Adrenal gland (tissue), 12 donors: ENCODE measurements around the gene ATP6V0B. TPM values are rescaled to one million over a fixed set of nuclear protein-coding genes. Genes with fewer than 3 reads are reported as not detected.

ENCODE experiments used
- DNase-seq, 7 donors: peaks; one replicate each; pipeline ENCODE4 v3.0.0-alpha.2; 2019 to 2020
- H3K27ac ChIP-seq, 5 donors: fragments of 200-600 bp; sonication (generic) in 4 of 5; 1 replicate in 3 of 5; 2 replicates in 2 of 5; pipeline versions ENCODE4 v1.5.1 to v1.8.0; 2016 to 2020; ENCODE audit warnings: mild to moderate bottlenecking in 1 of 5
- H3K27me3 ChIP-seq: fragments of 200-600 bp; 2 replicates; pipeline ENCODE4 v1.8.0; 2021
- H3K36me3 ChIP-seq, 2 donors: fragments of 200-600 bp; replicated peaks in 1 of 2; 1 replicate in 1 of 2; 2 replicates in 1 of 2; pipeline versions ENCODE4 v1.5.1 to v1.8.0; 2018 to 2022
- H3K4me1 ChIP-seq, 2 donors: fragments of 200-600 bp; replicated peaks in 1 of 2; 1 replicate in 1 of 2; 2 replicates in 1 of 2; pipeline versions ENCODE4 v1.5.1 to v1.8.0; 2018 to 2021
- H3K4me3 ChIP-seq, 4 donors: fragments of 200-600 bp; sonication (generic) in 3 of 4; one replicate each; pipeline ENCODE4 v1.5.1; 2016 to 2018
- H3K9me3 ChIP-seq, 3 donors: fragments of 200-600 bp; sonication (generic) in 1 of 3; replicated peaks in 1 of 3; 1 replicate in 2 of 3; 2 replicates in 1 of 3; pipeline versions ENCODE4 v1.5.1 to v1.8.0; 2016 to 2021
- POLR2A ChIP-seq, 2 donors: fragments of 450-650 bp; IDR thresholded peaks; one replicate each; pipeline ENCODE4 v1.6.1; 2017; ENCODE audit warnings: antibody characterized with exemption in 2 of 2, mild to moderate bottlenecking in 2 of 2, moderate library complexity in 1 of 2
- WGBS, 4 donors: extraction: QIAGEN DNeasy Blood & Tissue Kit in 2 of 4; methylation state at CpG; one replicate each; pipeline versions ENCODE4 v1.1.5 to v1.1.7; 2013 to 2017; 5-methylcytosine and 5-hydroxymethylcytosine counted together
- intact Hi-C, 2 donors: fragments of 100-400 bp; cut with DNase I; formaldehyde crosslinking; loops; one replicate each; pipeline versions ENCODE4 v1.14.1 to v1.15.0; 2022 to 2023
- polyA plus RNA-seq, 3 donors: library from polyadenylated mRNA; stranded (reverse); fragments of 200-250 nt in 2 of 3; fragments of 350-450 nt in 1 of 3; fragmentation: Illumina TruSeq in 1 of 3; extraction: RNeasy Lipid Tissue Mini Kit (QIAGEN cat#74804) in 1 of 3; gene quantifications; one replicate each; pipeline ENCODE4 v1.2.3, GENCODE V29; 2013 to 2014
- total RNA-seq, 9 donors: library from RNA; depleted of rRNA in 4 of 9; stranded (reverse); fragments of >200 nt in 4 of 9; fragments of 120-200 nt in 1 of 9; fragmentation: NEBNext Ultra II Directional in 1 of 9; extraction: Animal tissue kit (Norgen Biotek cat#: 25700) in 1 of 9; gene quantifications; one replicate each; pipeline versions ENCODE4 v1.1.0 to v1.2.4, GENCODE V29; 2013 to 2023
- TF ChIP-seq, protein P1 (sequence below), 6 experiments: fragments of 450-650 bp in 4 of 6; fragments of 200-600 bp in 2 of 6; sonication (generic) in 1 of 6; IDR thresholded peaks; 1 replicate in 5 of 6; 2 replicates in 1 of 6; pipeline versions ENCODE4 v1.5.1 to v1.8.0; 2016 to 2021; ENCODE audit warnings: antibody characterized with exemption in 6 of 6, mild to moderate bottlenecking in 2 of 6, moderate library complexity in 1 of 6
- donor health status: healthy with polysubstance abuse.
- donor health status: Bipolar disorder and iron deficiency.
- donor health status: DM: yes; HTN: yes; CAD: no.
- donor health status: DM: no; HTN: no; CAD: no.
- donor health status: DM: no; HTN: no; CAD: no.
- donor health status: DM: yes; HTN: yes; CAD: no.

The ATP6V0B gene
- total and polyA plus RNA-seq, 12 donors: 141 to 432 (median 216) TPM

DNA sequence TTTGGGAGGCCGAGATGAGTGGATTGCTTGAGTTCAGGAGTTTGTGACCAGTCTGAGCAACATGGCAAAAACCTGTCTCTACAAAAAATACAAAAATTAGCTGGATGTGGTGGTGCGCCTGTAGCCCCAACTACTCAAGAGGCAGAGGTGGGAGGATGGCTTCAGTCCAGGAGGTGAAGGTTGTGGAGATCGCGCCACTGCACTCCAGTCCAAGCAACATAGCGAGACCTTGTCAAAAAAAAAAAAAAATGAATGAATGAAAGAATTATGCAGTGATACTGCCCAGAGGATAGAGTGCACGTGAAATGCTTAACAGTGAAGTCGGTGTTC, 5.4 kb upstream of the ATP6V0B start:
- H3K9me3 ChIP-seq: no peaks in the 10 kb centered on the region
- 40 to 53% (median 45%) methylated on average over 7 of the region's 7 CpGs for WGBS, 4 donors
- H3K27ac ChIP-seq: no peak overlapping the region
- peaks cover 10 to 18% of the 10 kb centered on the region in 2 donors for H3K4me1 ChIP-seq
- H3K36me3 ChIP-seq: peaks cover 0 to 21% of the 10 kb centered on the region in 2 donors
- no peaks in the 10 kb centered on the region for H3K27me3 ChIP-seq
- DNase-seq: no peak
- peak overlapping the region in 1 of 4 donors; percentile 74 for H3K4me3 ChIP-seq
- intact Hi-C loops: no loop called here
- TF ChIP-seq, protein P1, sequence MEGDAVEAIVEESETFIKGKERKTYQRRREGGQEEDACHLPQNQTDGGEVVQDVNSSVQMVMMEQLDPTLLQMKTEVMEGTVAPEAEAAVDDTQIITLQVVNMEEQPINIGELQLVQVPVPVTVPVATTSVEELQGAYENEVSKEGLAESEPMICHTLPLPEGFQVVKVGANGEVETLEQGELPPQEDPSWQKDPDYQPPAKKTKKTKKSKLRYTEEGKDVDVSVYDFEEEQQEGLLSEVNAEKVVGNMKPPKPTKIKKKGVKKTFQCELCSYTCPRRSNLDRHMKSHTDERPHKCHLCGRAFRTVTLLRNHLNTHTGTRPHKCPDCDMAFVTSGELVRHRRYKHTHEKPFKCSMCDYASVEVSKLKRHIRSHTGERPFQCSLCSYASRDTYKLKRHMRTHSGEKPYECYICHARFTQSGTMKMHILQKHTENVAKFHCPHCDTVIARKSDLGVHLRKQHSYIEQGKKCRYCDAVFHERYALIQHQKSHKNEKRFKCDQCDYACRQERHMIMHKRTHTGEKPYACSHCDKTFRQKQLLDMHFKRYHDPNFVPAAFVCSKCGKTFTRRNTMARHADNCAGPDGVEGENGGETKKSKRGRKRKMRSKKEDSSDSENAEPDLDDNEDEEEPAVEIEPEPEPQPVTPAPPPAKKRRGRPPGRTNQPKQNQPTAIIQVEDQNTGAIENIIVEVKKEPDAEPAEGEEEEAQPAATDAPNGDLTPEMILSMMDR (IDR thresholded peaks at IDR 0.05): peak in 1 of 6 experiments; percentile 2
- no peak for TF ChIP-seq POLR2A (IDR thresholded peaks at IDR 0.05)

DNA sequence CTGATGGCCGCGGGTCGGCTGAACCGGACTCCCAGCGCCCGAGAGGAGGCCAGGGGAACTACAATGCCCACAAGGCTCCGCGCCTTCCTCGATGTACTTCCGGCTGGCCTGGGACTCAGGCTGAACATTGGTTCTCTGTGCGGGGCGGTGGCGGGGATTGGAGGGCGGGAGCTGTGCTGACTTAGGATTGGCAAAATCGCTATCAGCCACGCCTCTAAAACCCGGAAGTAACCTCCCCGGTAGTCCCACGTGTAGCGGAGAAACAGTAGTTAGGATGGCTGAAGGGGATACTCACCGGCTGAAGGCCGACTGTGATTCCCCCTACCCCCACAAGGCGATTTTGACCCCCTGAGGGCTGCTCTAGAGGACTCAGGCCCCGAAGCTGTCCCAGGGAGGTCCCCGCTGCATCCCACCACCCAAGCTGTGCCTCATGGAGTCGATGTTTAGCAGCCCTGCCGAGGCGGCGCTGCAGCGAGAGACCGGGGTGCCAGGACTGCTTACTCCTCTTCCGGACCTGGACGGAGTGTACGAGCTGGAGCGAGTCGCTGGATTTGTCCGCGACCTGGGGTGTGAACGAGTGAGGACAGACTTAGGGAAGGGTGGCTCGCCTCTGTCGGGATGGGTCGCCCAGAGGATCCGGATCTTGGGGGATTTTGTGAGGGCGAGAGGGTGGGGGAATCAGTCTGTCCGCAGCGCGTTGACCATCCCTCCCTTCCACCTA, 4.9 kb upstream of the ATP6V0B start, which contains the start of gene DPH2:
Gene DPH2 (plus strand): TSS at position 265 of the 721 bp plus-strand sequence. CDS start 166 bp downstream, at position 431.
- DNase-seq: peak; percentile 96 to 99 (median 98)
- Histone ChIP-seq H3K36me3 (peaks cover 0 to 17% of the 10 kb centered on the region in 2 donors), H3K27ac (peak within 1 kb of the TSS in 1 of 5 donors; percentile 33), H3K4me3 (peak within 1 kb of the TSS; percentile 7 to 96 (median 80)), H3K4me1 (peaks cover 10 to 18% of the 10 kb centered on the region in 2 donors), H3K9me3 (no peaks in the 10 kb centered on the region), H3K27me3 (no peaks in the 10 kb centered on the region)
- no peak for TF ChIP-seq POLR2A (IDR thresholded peaks at IDR 0.05)
- TF ChIP-seq, protein P1 (IDR thresholded peaks at IDR 0.05): peak in 2 of 6 experiments; percentile 15 to 19
- 0 to 1% (median 1%) methylated on average over 25 to 47 of the region's 47 CpGs for whole genome bisulfite sequencing, 4 donors
- intact Hi-C loops: no loop called here

DNA sequence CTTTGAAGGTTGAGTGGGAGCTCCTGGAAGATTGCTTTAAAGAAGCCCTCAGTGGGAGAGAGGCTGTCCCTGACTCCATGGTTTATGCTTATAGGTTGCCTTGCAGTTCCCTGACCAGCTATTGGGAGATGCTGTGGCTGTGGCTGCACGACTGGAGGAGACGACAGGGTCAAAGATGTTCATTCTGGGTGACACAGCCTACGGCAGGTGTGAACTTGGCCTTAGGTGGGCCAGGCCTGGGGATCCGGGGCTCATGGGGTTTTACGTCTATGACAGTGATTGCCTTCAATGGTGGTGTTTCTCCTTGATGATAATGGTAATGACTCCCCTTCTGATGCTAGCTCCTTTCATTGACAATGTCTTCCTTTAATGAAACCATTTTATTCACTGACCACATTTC, 4.3 kb upstream of the ATP6V0B start:
- H3K27ac ChIP-seq: no peak overlapping the region
- peaks cover 0 to 17% of the 10 kb centered on the region in 2 donors for H3K36me3 ChIP-seq
- H3K27me3 ChIP-seq: no peaks in the 10 kb centered on the region
- peak overlapping the region in 3 of 4 donors; percentile 74 to 96 (median 85) for H3K4me3 ChIP-seq
- intact Hi-C loops: no loop called here
- H3K4me1 ChIP-seq: peaks cover 10 to 19% of the 10 kb centered on the region in 2 donors
- no peak for TF ChIP-seq POLR2A (IDR thresholded peaks at IDR 0.05)
- TF ChIP-seq, protein P1 (IDR thresholded peaks at IDR 0.05): no peak
- H3K9me3 ChIP-seq: no peaks in the 10 kb centered on the region
- DNase-seq: peak in 1 of 7 donors; percentile 50
- 32 to 44% (median 36%) methylated on average over 5 of the region's 5 CpGs for WGBS, 4 donors

DNA sequence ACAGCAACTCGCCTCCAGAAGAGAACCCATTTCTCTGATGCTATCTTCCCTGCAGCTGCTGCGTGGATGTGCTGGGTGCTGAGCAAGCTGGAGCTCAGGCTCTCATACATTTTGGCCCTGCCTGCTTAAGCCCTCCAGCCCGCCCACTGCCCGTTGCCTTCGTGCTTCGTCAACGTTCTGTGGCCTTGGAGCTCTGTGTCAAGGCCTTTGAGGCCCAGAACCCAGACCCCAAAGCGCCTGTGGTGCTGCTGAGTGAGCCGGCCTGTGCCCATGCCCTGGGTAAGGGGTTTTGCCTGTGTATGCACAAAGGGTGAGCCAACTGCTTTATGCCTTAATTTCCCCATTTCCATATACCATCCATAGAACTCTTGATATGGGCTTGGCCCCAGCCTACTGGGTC, 3.8 kb upstream of the ATP6V0B start:
- WGBS, 4 donors: 52 to 75% (median 57%) methylated on average over 6 to 9 of the region's 9 CpGs
- peaks cover 0 to 17% of the 10 kb centered on the region in 2 donors for H3K36me3 ChIP-seq
- H3K4me3 ChIP-seq: no peak overlapping the region

More for the DNA sequence above, 3.8 kb upstream of the ATP6V0B start:
- H3K27me3 ChIP-seq: no peaks in the 10 kb centered on the region
- H3K9me3 ChIP-seq: no peaks in the 10 kb centered on the region
- H3K27ac ChIP-seq: no peak overlapping the region
- no peak for DNase-seq
- peaks cover 14 to 23% of the 10 kb centered on the region in 2 donors for H3K4me1 ChIP-seq
- no peak for TF ChIP-seq POLR2A (IDR thresholded peaks at IDR 0.05)
- TF ChIP-seq, protein P1 (IDR thresholded peaks at IDR 0.05): no peak
- intact Hi-C loops: no loop called here
